Duodenal mucosa (tissue), 2 donors: ENCODE results near the gene CDKN2AIPNL.

Experiments used
- H3K27ac ChIP-seq: one replicate; pipeline ENCODE4 v1.7.0; 2013; ENCODE audit warnings: low read depth, low read length
- H3K27me3 ChIP-seq, 2 donors: one replicate each; pipeline ENCODE4 v1.7.0; 2013; ENCODE audit warnings: low read length in 2 of 2, control low read depth in 1 of 2; ENCODE audit not compliant: insufficient read depth in 2 of 2, control insufficient read depth in 1 of 2
- H3K36me3 ChIP-seq, 2 donors: one replicate each; pipeline ENCODE4 v1.7.0; 2013; ENCODE audit warnings: low read length in 2 of 2, control low read depth in 1 of 2; ENCODE audit not compliant: insufficient read depth in 2 of 2, control insufficient read depth in 1 of 2
- H3K4me1 ChIP-seq, 2 donors: one replicate each; pipeline ENCODE4 v1.7.0; 2013; ENCODE audit warnings: low read length in 2 of 2, control low read depth in 1 of 2; ENCODE audit not compliant: insufficient read depth in 2 of 2, control insufficient read depth in 1 of 2
- H3K4me3 ChIP-seq, 2 donors: one replicate each; pipeline ENCODE4 v1.7.0; 2013; ENCODE audit warnings: low read length in 2 of 2, low read depth in 1 of 2
- H3K9ac ChIP-seq, 2 donors: one replicate each; pipeline ENCODE4 v1.7.0; 2013; ENCODE audit warnings: low read length in 2 of 2, low read depth in 1 of 2
- H3K9me3 ChIP-seq, 2 donors: one replicate each; pipeline ENCODE4 v1.7.0; 2013; ENCODE audit warnings: low read length in 2 of 2, control low read depth in 1 of 2; ENCODE audit not compliant: control insufficient read depth in 1 of 2

Gene CDKN2AIPNL

GRCh38 chr5:134411546-134412266, at the start of gene CDKN2AIPNL:
Gene CDKN2AIPNL (minus strand): TSS chr5:134411881. CDS start chr5:134411854, 27 bp downstream.
- Histone ChIP-seq H3K4me3 (peak within 1 kb of the TSS; percentile 83 to 93), H3K27ac (peak within 1 kb of the TSS; percentile 53), H3K27me3 (no peaks in the 10 kb centered on the region), H3K36me3 (peaks cover 2 to 8% of the 10 kb centered on the region in 2 donors), H3K9ac (peak within 1 kb of the TSS; percentile 88 to 97), H3K9me3 (no peaks in the 10 kb centered on the region), H3K4me1 (peaks cover 40 to 50% of the 10 kb centered on the region in 2 donors)

DNA sequence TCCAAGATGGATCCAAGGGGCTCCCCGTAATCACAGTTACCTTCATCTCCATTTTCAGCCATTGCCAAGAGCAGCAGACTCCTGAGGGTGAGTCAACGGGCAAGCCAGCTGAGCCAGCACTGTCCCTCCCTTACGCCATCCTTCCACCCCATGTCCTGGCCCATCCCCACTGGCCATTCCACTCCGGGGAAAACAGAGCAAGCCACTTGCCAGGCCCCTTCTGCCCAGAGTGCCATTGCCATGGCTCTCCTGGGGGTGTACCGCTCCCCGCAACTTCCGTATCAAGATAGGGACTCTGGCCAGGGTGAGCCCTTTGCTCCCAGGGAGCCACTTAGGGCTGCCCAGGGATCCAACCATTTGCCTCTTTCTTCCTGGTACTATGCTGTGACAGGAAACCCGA, 48.9 kb upstream of the CDKN2AIPNL start:
- Histone ChIP-seq H3K9me3 (no peaks in the 10 kb centered on the region), H3K9ac (no peak overlapping the region), H3K27ac (no peak overlapping the region), H3K36me3 (no peaks in the 10 kb centered on the region), H3K27me3 (no peaks in the 10 kb centered on the region), H3K4me3 (no peak overlapping the region), H3K4me1 (peaks cover 16 to 32% of the 10 kb centered on the region in 2 donors)

- no peak overlapping the region for H3K9ac ChIP-seq
- no peaks in the 10 kb centered on the region for H3K36me3 ChIP-seq
- H3K27me3 ChIP-seq, result no peaks in the 10 kb centered on the region
- peaks cover 6 to 21% of the 10 kb centered on the region in 2 donors for H3K4me1 ChIP-seq
- H3K27ac ChIP-seq, result no peak overlapping the region
- H3K9me3 ChIP-seq, result no peaks in the 10 kb centered on the region
- H3K4me3 ChIP-seq, result no peak overlapping the region
Measured at GRCh38 chr5:134459491-134459890, 47.8 kb upstream of the CDKN2AIPNL start.

GRCh38 chr5:134459010-134459403, 47.3 kb upstream of the CDKN2AIPNL start:
- Histone ChIP-seq H3K4me1 (peaks cover 4 to 21% of the 10 kb centered on the region in 2 donors), H3K27me3 (no peaks in the 10 kb centered on the region), H3K4me3 (no peak overlapping the region), H3K9ac (no peak overlapping the region), H3K27ac (no peak overlapping the region), H3K36me3 (no peaks in the 10 kb centered on the region), H3K9me3 (no peaks in the 10 kb centered on the region)

DNA sequence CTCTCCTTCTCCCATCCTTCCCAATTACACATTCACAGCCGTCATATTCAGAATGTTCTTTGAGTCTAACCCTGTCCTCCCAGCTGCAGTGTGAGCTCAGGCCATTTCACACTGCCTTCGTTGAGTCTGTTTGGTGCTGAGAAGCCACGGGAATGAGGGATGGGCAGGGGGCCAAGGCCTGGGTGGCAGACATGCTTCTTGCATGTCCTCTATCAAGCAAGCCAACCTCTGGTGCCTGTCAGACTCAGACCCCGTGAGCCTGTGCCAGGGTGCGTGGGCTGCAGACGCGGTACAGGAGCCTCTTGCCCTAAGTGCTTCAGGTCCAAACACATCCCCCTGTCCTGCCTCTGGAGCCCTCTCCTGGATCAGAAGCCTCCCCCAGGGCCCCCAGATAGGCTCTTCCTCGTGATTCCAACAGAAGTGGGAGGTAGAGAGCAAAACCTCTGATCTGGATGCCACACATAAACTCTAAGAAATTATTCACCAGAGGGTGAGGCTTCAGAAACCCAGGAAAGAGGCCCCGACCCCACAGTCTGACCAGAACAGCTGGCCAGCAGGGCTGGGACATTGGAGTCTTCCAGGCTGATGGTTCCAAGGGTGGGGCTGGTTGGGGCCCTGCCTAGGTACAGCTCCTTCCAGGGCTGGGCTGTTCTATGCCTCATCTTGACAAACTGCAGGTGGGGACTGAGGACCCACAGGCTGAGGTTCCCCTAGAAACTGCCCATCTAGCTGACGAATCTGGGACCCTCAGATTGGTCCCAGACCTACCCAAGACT, 46.7 kb upstream of the CDKN2AIPNL start:
- Histone ChIP-seq H3K4me1 (peaks cover 4 to 21% of the 10 kb centered on the region in 2 donors), H3K4me3 (no peak overlapping the region), H3K27ac (no peak overlapping the region), H3K9me3 (no peaks in the 10 kb centered on the region), H3K9ac (no peak overlapping the region), H3K27me3 (no peaks in the 10 kb centered on the region), H3K36me3 (no peaks in the 10 kb centered on the region)

DNA sequence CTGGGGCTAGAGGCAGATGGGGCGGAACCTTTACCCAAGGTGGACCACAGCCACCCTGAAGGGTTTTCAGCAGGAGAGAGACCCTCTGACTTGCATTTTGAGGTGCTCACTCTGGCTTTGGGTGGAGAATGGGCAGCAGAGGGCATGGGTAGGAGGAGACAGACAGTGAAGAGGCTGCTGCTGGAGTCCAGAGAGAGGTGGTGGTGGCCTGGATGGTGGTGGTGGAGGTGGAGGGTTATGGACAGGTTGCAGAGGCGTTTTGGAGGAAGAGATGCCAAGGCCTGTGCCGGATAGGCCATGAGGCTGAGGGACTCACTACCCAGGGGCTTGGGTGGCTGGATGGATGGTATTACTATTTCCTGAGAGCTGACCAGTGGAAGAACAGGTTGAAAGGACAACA, 46.1 kb upstream of the CDKN2AIPNL start:
- Histone ChIP-seq H3K4me3 (no peak overlapping the region), H3K36me3 (no peaks in the 10 kb centered on the region), H3K9ac (no peak overlapping the region), H3K4me1 (peaks cover 4 to 21% of the 10 kb centered on the region in 2 donors), H3K9me3 (no peaks in the 10 kb centered on the region), H3K27ac (no peak overlapping the region), H3K27me3 (no peaks in the 10 kb centered on the region)

GRCh38 chr5:134456825-134457224, 45.1 kb upstream of the CDKN2AIPNL start:
- no peaks in the 10 kb centered on the region for H3K36me3 ChIP-seq
- H3K4me3 ChIP-seq, result no peak overlapping the region
- H3K9me3 ChIP-seq, result no peaks in the 10 kb centered on the region
- H3K27ac ChIP-seq, result no peak overlapping the region
- no peaks in the 10 kb centered on the region for H3K27me3 ChIP-seq
- no peak overlapping the region for H3K9ac ChIP-seq
- peaks cover 4 to 26% of the 10 kb centered on the region in 2 donors for H3K4me1 ChIP-seq

- Histone ChIP-seq H3K9me3 (no peaks in the 10 kb centered on the region), H3K4me3 (no peak overlapping the region), H3K27ac (no peak overlapping the region), H3K27me3 (no peaks in the 10 kb centered on the region), H3K9ac (no peak overlapping the region), H3K36me3 (no peaks in the 10 kb centered on the region), H3K4me1 (peaks cover 13 to 30% of the 10 kb centered on the region in 2 donors)
Measured at GRCh38 chr5:134455466-134455865, 43.8 kb upstream of the CDKN2AIPNL start.

GRCh38 chr5:134453016-134453415, 41.3 kb upstream of the CDKN2AIPNL start:
- H3K27ac ChIP-seq, result no peak overlapping the region
- no peaks in the 10 kb centered on the region for H3K36me3 ChIP-seq
- H3K9me3 ChIP-seq, result no peaks in the 10 kb centered on the region
- no peaks in the 10 kb centered on the region for H3K27me3 ChIP-seq
- peaks cover 11 to 16% of the 10 kb centered on the region in 2 donors for H3K4me1 ChIP-seq
- no peak overlapping the region for H3K4me3 ChIP-seq
- no peak overlapping the region for H3K9ac ChIP-seq

DNA sequence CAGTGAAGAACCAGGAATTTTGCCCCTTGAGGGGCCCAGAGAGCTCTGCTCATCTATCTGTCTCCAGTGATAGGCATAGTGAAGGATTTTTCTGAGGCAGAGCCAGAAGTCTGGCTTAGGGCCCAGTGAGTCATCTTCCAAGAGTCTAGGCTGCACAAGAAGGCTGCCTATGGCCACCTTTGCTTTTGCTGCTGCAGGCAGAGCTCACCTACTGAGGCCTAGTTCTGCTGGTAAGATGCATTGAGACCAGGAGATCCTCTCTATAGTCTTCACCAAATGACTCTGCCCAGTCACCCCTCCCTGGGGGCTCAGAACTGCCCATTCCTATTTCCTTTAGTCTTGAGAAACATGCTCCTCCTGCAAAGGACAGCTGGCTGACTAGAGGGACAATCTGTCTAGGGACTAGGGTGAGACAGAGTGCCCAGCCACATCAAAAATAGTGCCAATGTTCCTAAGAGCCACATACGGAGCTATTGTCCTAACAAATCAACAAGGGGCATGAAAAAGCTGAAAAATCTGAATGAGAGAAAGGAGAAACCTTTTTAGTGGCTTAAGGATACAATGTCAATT, 40.3 kb upstream of the CDKN2AIPNL start:
- no peaks in the 10 kb centered on the region for H3K27me3 ChIP-seq
- no peak overlapping the region for H3K9ac ChIP-seq
- no peak overlapping the region for H3K4me3 ChIP-seq
- no peak overlapping the region for H3K27ac ChIP-seq
- H3K36me3 ChIP-seq, result no peaks in the 10 kb centered on the region
- no peaks in the 10 kb centered on the region for H3K9me3 ChIP-seq
- H3K4me1 ChIP-seq, result peaks cover 14 to 16% of the 10 kb centered on the region in 2 donors
